ENCODE measurements around the gene SCGB1C1.

SCGB1C1 gene

GRCh38 chr11:232783-233565 lies 40.1 kb downstream of the SCGB1C1 start:
- H3K27ac ChIP-seq (ENCODE audit: low read length, poor library complexity, severe bottlenecking): no peak overlapping the region
- no peak for DNase-seq
- no peak overlapping the region for H2BK5ac ChIP-seq (ENCODE audit: low read depth, low read length, poor library complexity, severe bottlenecking)
- H2BK120ac ChIP-seq (ENCODE audit: low read depth, low read length): no peak overlapping the region
- H2AFZ ChIP-seq (ENCODE audit: low read depth, low read length): no peak overlapping the region
- 95% methylated on average over 20 of the region's 20 CpGs for WGBS
- no peak overlapping the region for H2BK15ac ChIP-seq (ENCODE audit: low read depth, poor library complexity, severe bottlenecking)
- no peak overlapping the region for H3K14ac ChIP-seq (ENCODE audit: low read length in 2 of 2)
- no peak overlapping the region for H3K4ac ChIP-seq (ENCODE audit: low read depth in 1 of 2, low read length in 2 of 2)
- H3K4me2 ChIP-seq (ENCODE audit: low read length, poor library complexity, severe bottlenecking): no peak overlapping the region
- no peak overlapping the region for H2BK12ac ChIP-seq (ENCODE audit: low read length in 2 of 2)
- H3K4me3 ChIP-seq (ENCODE audit: insufficient read depth in 1 of 2, low read depth in 1 of 2, low read length in 2 of 2): no peak overlapping the region
- H3K9ac ChIP-seq (ENCODE audit: low read length): no peak overlapping the region
- no peak overlapping the region for H2AK5ac ChIP-seq (ENCODE audit: low read length, severe bottlenecking)
- H3K79me1 ChIP-seq (replicated peaks; ENCODE audit: low read length, poor library complexity, severe bottlenecking): peaks cover 39% of the 10 kb centered on the region
- no peaks in the 10 kb centered on the region for H3K9me3 ChIP-seq (ENCODE audit: control insufficient read depth, low read length)
- peaks cover 4% of the 10 kb centered on the region for H3K4me1 ChIP-seq (ENCODE audit: control insufficient read depth, insufficient read depth, low read depth, low read length)
- H3K18ac ChIP-seq (ENCODE audit: low read depth in 1 of 2, low read length in 2 of 2): no peak overlapping the region
- H3K23ac ChIP-seq (ENCODE audit: low read length in 2 of 2): no peak overlapping the region
- no peak overlapping the region for H4K8ac ChIP-seq (ENCODE audit: low read length)
- no peak overlapping the region for H4K91ac ChIP-seq (ENCODE audit: low read length)
- no peaks in the 10 kb centered on the region for H3K27me3 ChIP-seq (ENCODE audit: control insufficient read depth in 1 of 2, insufficient read depth in 1 of 2, low read length in 2 of 2)
- peaks cover 12 to 20% of the 10 kb centered on the region in 2 experiments for H3K36me3 ChIP-seq (ENCODE audit: control insufficient read depth in 1 of 2, insufficient read depth in 2 of 2, low read depth in 1 of 2, low read length in 2 of 2)

- no peak overlapping the region for H4K91ac ChIP-seq (ENCODE audit: low read length)
- H2AK5ac ChIP-seq (ENCODE audit: low read length, severe bottlenecking): no peak overlapping the region
- 89% methylated on average over 8 of the region's 8 CpGs for WGBS
- H3K79me1 ChIP-seq (replicated peaks; ENCODE audit: low read length, poor library complexity, severe bottlenecking): peaks cover 29% of the 10 kb centered on the region
- H3K4me1 ChIP-seq (ENCODE audit: control insufficient read depth, insufficient read depth, low read depth, low read length): peaks cover 6% of the 10 kb centered on the region
- H3K4me3 ChIP-seq (ENCODE audit: insufficient read depth in 1 of 2, low read depth in 1 of 2, low read length in 2 of 2): peak overlapping the region in 1 of 2 experiments; percentile 97
- no peak for DNase-seq
- H3K18ac ChIP-seq (ENCODE audit: low read depth in 1 of 2, low read length in 2 of 2): no peak overlapping the region
- no peak overlapping the region for H3K14ac ChIP-seq (ENCODE audit: low read length in 2 of 2)
- no peak overlapping the region for H2BK12ac ChIP-seq (ENCODE audit: low read length in 2 of 2)
- no peaks in the 10 kb centered on the region for H3K9me3 ChIP-seq (ENCODE audit: control insufficient read depth, low read length)
- no peak overlapping the region for H2BK15ac ChIP-seq (ENCODE audit: low read depth, poor library complexity, severe bottlenecking)
- H2BK5ac ChIP-seq (ENCODE audit: low read depth, low read length, poor library complexity, severe bottlenecking): no peak overlapping the region
- peaks cover 13 to 23% of the 10 kb centered on the region in 2 experiments for H3K36me3 ChIP-seq (ENCODE audit: control insufficient read depth in 1 of 2, insufficient read depth in 2 of 2, low read depth in 1 of 2, low read length in 2 of 2)
- no peaks in the 10 kb centered on the region for H3K27me3 ChIP-seq (ENCODE audit: control insufficient read depth in 1 of 2, insufficient read depth in 1 of 2, low read length in 2 of 2)
- H4K8ac ChIP-seq (ENCODE audit: low read length): no peak overlapping the region
- no peak overlapping the region for H3K27ac ChIP-seq (ENCODE audit: low read length, poor library complexity, severe bottlenecking)
- no peak overlapping the region for H2AFZ ChIP-seq (ENCODE audit: low read depth, low read length)
- peak overlapping the region; percentile 62 for H3K4me2 ChIP-seq (ENCODE audit: low read length, poor library complexity, severe bottlenecking)
- peak overlapping the region; percentile 95 for H3K9ac ChIP-seq (ENCODE audit: low read length)
- H3K23ac ChIP-seq (ENCODE audit: low read length in 2 of 2): no peak overlapping the region
- no peak overlapping the region for H2BK120ac ChIP-seq (ENCODE audit: low read depth, low read length)
- no peak overlapping the region for H3K4ac ChIP-seq (ENCODE audit: low read depth in 1 of 2, low read length in 2 of 2)
These were observed 42.3 kb downstream of the SCGB1C1 start for GRCh38 chr11:235180-235579.

- H3K9me3 ChIP-seq (ENCODE audit: control insufficient read depth, low read length): no peaks in the 10 kb centered on the region
- peak overlapping the region; percentile 2 for H2AFZ ChIP-seq (ENCODE audit: low read depth, low read length)
- H3K27me3 ChIP-seq (ENCODE audit: control insufficient read depth in 1 of 2, insufficient read depth in 1 of 2, low read length in 2 of 2): no peaks in the 10 kb centered on the region
- no peak overlapping the region for H4K91ac ChIP-seq (ENCODE audit: low read length)
- H3K4me3 ChIP-seq (ENCODE audit: insufficient read depth in 1 of 2, low read depth in 1 of 2, low read length in 2 of 2): peak overlapping the region; percentile 85 to 97
- H3K4me1 ChIP-seq (ENCODE audit: control insufficient read depth, insufficient read depth, low read depth, low read length): peaks cover 6% of the 10 kb centered on the region
- no peak overlapping the region for H2AK5ac ChIP-seq (ENCODE audit: low read length, severe bottlenecking)
- peak overlapping the region; percentile 85 to 91 for H3K18ac ChIP-seq (ENCODE audit: low read depth in 1 of 2, low read length in 2 of 2)
- WGBS: 14% methylated on average over 12 of the region's 13 CpGs
- H2BK120ac ChIP-seq (ENCODE audit: low read depth, low read length): no peak overlapping the region
- no peak overlapping the region for H2BK5ac ChIP-seq (ENCODE audit: low read depth, low read length, poor library complexity, severe bottlenecking)
- H3K4me2 ChIP-seq (ENCODE audit: low read length, poor library complexity, severe bottlenecking): peak overlapping the region; percentile 62
- peak overlapping the region in 1 of 2 experiments; percentile 2 for H3K23ac ChIP-seq (ENCODE audit: low read length in 2 of 2)
- no peak overlapping the region for H2BK15ac ChIP-seq (ENCODE audit: low read depth, poor library complexity, severe bottlenecking)
- H3K4ac ChIP-seq (ENCODE audit: low read depth in 1 of 2, low read length in 2 of 2): peak overlapping the region in 1 of 2 experiments; percentile 81
- H3K14ac ChIP-seq (ENCODE audit: low read length in 2 of 2): peak overlapping the region in 1 of 2 experiments; percentile 80
- peak overlapping the region; percentile 32 for H4K8ac ChIP-seq (ENCODE audit: low read length)
- peak overlapping the region; percentile 95 for H3K9ac ChIP-seq (ENCODE audit: low read length)
- H3K79me1 ChIP-seq (replicated peaks; ENCODE audit: low read length, poor library complexity, severe bottlenecking): peaks cover 25% of the 10 kb centered on the region
- peak overlapping the region in 1 of 2 experiments; percentile 40 for H2BK12ac ChIP-seq (ENCODE audit: low read length in 2 of 2)
- peak overlapping the region; percentile 48 for H3K27ac ChIP-seq (ENCODE audit: low read length, poor library complexity, severe bottlenecking)
- H3K36me3 ChIP-seq (ENCODE audit: control insufficient read depth in 1 of 2, insufficient read depth in 2 of 2, low read depth in 1 of 2, low read length in 2 of 2): peaks cover 11 to 23% of the 10 kb centered on the region in 2 experiments
- DNase-seq: no peak
These were observed 42.7 kb downstream of the SCGB1C1 start for GRCh38 chr11:235609-235996.

- Histone ChIP-seq H3K23ac (ENCODE audit: low read length in 2 of 2) (peak within 1 kb of the TSS in 1 of 2 experiments; percentile 2), H4K91ac (ENCODE audit: low read length) (peak within 1 kb of the TSS; percentile 86), H2AK5ac (ENCODE audit: low read length, severe bottlenecking) (no peak within 1 kb of the TSS), H3K4me1 (ENCODE audit: control insufficient read depth, insufficient read depth, low read depth, low read length) (peaks cover 6% of the 10 kb centered on the region), H3K4me3 (ENCODE audit: insufficient read depth in 1 of 2, low read depth in 1 of 2, low read length in 2 of 2) (peak within 1 kb of the TSS; percentile 85 to 100), H3K14ac (ENCODE audit: low read length in 2 of 2) (peak within 1 kb of the TSS in 1 of 2 experiments; percentile 80), H3K36me3 (ENCODE audit: control insufficient read depth in 1 of 2, insufficient read depth in 2 of 2, low read depth in 1 of 2, low read length in 2 of 2) (peaks cover 16 to 26% of the 10 kb centered on the region in 2 experiments), H2AFZ (ENCODE audit: low read depth, low read length) (peak within 1 kb of the TSS; percentile 2), H3K27me3 (ENCODE audit: control insufficient read depth in 1 of 2, insufficient read depth in 1 of 2, low read length in 2 of 2) (no peaks in the 10 kb centered on the region), H2BK120ac (ENCODE audit: low read depth, low read length) (peak within 1 kb of the TSS; percentile 77), H3K4ac (ENCODE audit: low read depth in 1 of 2, low read length in 2 of 2) (peak within 1 kb of the TSS; percentile 66 to 81), H4K8ac (ENCODE audit: low read length) (peak within 1 kb of the TSS; percentile 50), H3K27ac (ENCODE audit: low read length, poor library complexity, severe bottlenecking) (peak within 1 kb of the TSS; percentile 92), H3K9me3 (ENCODE audit: control insufficient read depth, low read length) (no peaks in the 10 kb centered on the region), H2BK5ac (ENCODE audit: low read depth, low read length, poor library complexity, severe bottlenecking) (no peak within 1 kb of the TSS), H3K4me2 (ENCODE audit: low read length, poor library complexity, severe bottlenecking) (peak within 1 kb of the TSS; percentile 88), H2BK12ac (ENCODE audit: low read length in 2 of 2) (peak within 1 kb of the TSS in 1 of 2 experiments; percentile 40), H3K79me1 (replicated peaks; ENCODE audit: low read length, poor library complexity, severe bottlenecking) (peaks cover 28% of the 10 kb centered on the region), H2BK15ac (ENCODE audit: low read depth, poor library complexity, severe bottlenecking) (no peak within 1 kb of the TSS), H3K9ac (ENCODE audit: low read length) (peak within 1 kb of the TSS; percentile 98), H3K18ac (ENCODE audit: low read depth in 1 of 2, low read length in 2 of 2) (peak within 1 kb of the TSS; percentile 85 to 91)
- WGBS: under 1% methylated on average over 27 of the region's 70 CpGs
- peak; percentile 86 for DNase-seq
These were observed 43.3 kb downstream of the SCGB1C1 start, which contains the start of gene SIRT3 for GRCh38 chr11:235997-236773. Gene SIRT3 (minus strand): TSS chr11:236342. CDS start chr11:236328, 14 bp downstream.
